ENCODE measurements around the gene TRIM56.
"Not testable (repeated sequence)": the region's sequence is repeated elsewhere in the genome, so short reads cannot be mapped to it uniquely, and the experiment has no call there.

The TRIM56 gene

GRCh38 chr7:101085162-101085964 is at the start of gene TRIM56:
Gene TRIM56 (plus strand): TSS chr7:101085481. CDS start chr7:101087313, 1,832 bp downstream.
- peak; percentile 59 to 67 for DNase-seq

- DNase-seq = no peak
These were observed 49.3 kb upstream of the TRIM56 start for GRCh38 chr7:101035941-101036340.

- DNase-seq = not testable (repeated sequence)
These were observed 44.0 kb upstream of the TRIM56 start for GRCh38 chr7:101041283-101041682.

- DNase-seq = peak; percentile 41 to 44
These were observed 26.9 kb upstream of the TRIM56 start for GRCh38 chr7:101058355-101058754.

- no peak for DNase-seq
These were observed 25.7 kb upstream of the TRIM56 start for GRCh38 chr7:101059620-101059942.

GRCh38 chr7:101060992-101061391 is 24.3 kb upstream of the TRIM56 start:
- no peak for DNase-seq

GRCh38 chr7:101064176-101064550 is 21.1 kb upstream of the TRIM56 start:
- not testable (repeated sequence) for DNase-seq

- not testable (repeated sequence) for DNase-seq
These were observed 20.1 kb upstream of the TRIM56 start for GRCh38 chr7:101065162-101065561.

GRCh38 chr7:101066141-101066832 is 19.0 kb upstream of the TRIM56 start:
- DNase-seq = no peak

- DNase-seq = no peak
These were observed 18.5 kb upstream of the TRIM56 start for GRCh38 chr7:101066833-101067177.

- DNase-seq = no peak
These were observed 16.9 kb upstream of the TRIM56 start for GRCh38 chr7:101068401-101068800.

- DNase-seq = not testable (repeated sequence)
These were observed 13.7 kb upstream of the TRIM56 start for GRCh38 chr7:101071362-101072104.

- no peak for DNase-seq
These were observed 9.6 kb upstream of the TRIM56 start for GRCh38 chr7:101075646-101076045.

- DNase-seq = not testable (repeated sequence)
These were observed 9.1 kb upstream of the TRIM56 start for GRCh38 chr7:101076183-101076582.

GRCh38 chr7:101077303-101078086 is 7.8 kb upstream of the TRIM56 start:
- DNase-seq = peak; percentile 84 to 88

- no peak for DNase-seq
These were observed 3.8 kb upstream of the TRIM56 start for GRCh38 chr7:101081432-101081831.

GRCh38 chr7:101084865-101085161 is 468 bp upstream of the TRIM56 start:
- DNase-seq = no peak

GRCh38 chr7:101087334-101088068 is 2.2 kb downstream of the TRIM56 start:
- DNase-seq = no peak

GRCh38 chr7:101088069-101088425 is 2.8 kb downstream of the TRIM56 start:
- DNase-seq = no peak

- no peak for DNase-seq
These were observed 3.7 kb downstream of the TRIM56 start for GRCh38 chr7:101088858-101089529.

- DNase-seq = no peak
These were observed 4.6 kb downstream of the TRIM56 start for GRCh38 chr7:101089876-101090275.

All from stimulated activated CD4-positive, alpha-beta T cell treated with anti-CD3 and anti-CD28 coated beads, Interleukin-2, amount 100 ng/mL, for 48 hours (primary cell).